Osteoblast (primary cell): ENCODE data around the gene ASF1A. TPM values are rescaled to one million over a fixed set of nuclear protein-coding genes. Genes with fewer than 3 reads are reported as not detected.

ENCODE experiments used
- DNase-seq: peaks from one replicate; pipeline ENCODE4 v3.0.0; 2011; ENCODE audit warnings: low spot score, mixed read lengths; ENCODE audit not compliant: insufficient read length; ENCODE audit errors: missing footprints
- H2AFZ ChIP-seq: 2 replicates; pipeline ENCODE4 v1.6.0; 2011; ENCODE audit warnings: mild to moderate bottlenecking, low read length
- H3K27ac ChIP-seq: 2 replicates; pipeline ENCODE4 v1.5.1; 2011; ENCODE audit warnings: mild to moderate bottlenecking, low read depth, low read length, moderate library complexity
- H3K27me3 ChIP-seq: 2 replicates; pipeline ENCODE4 v1.6.0; 2012; ENCODE audit warnings: mild to moderate bottlenecking, control low read depth, inconsistent platforms, low read length, moderate library complexity; ENCODE audit not compliant: insufficient read depth
- H3K36me3 ChIP-seq: 2 replicates; pipeline ENCODE4 v1.5.1; 2011; ENCODE audit warnings: mild to moderate bottlenecking, low read length, control low read depth, moderate library complexity; ENCODE audit not compliant: insufficient read depth
- H3K4me1 ChIP-seq: 2 replicates; pipeline ENCODE4 v1.5.1; 2011; ENCODE audit warnings: mild to moderate bottlenecking, low read length, control low read depth, moderate library complexity; ENCODE audit not compliant: insufficient read depth
- H3K4me2 ChIP-seq: 2 replicates; pipeline ENCODE4 v1.6.0; 2011; ENCODE audit warnings: mild to moderate bottlenecking, low read length; ENCODE audit not compliant: insufficient read depth
- H3K4me3 ChIP-seq: fragments of 200-600 bp; sonication (generic); 3 replicates; pipeline ENCODE4 v1.5.1; 2012; ENCODE audit warnings: mild to moderate bottlenecking, low read length, inconsistent platforms; ENCODE audit not compliant: insufficient read depth
- H3K79me2 ChIP-seq: 2 replicates; pipeline ENCODE4 v1.6.0; 2012; ENCODE audit warnings: mild to moderate bottlenecking, low read length, control low read depth, inconsistent platforms; ENCODE audit not compliant: insufficient read depth
- H3K9me3 ChIP-seq: 2 replicates; pipeline ENCODE4 v1.5.1; 2011; ENCODE audit warnings: low read depth, low read length, control low read depth
- H4K20me1 ChIP-seq: 2 replicates; pipeline ENCODE4 v1.6.0; 2012; ENCODE audit warnings: mild to moderate bottlenecking, low read length, control low read depth; ENCODE audit not compliant: insufficient read depth
- total RNA-seq: library from RNA; depleted of rRNA; stranded (reverse); fragments of >200 nt; gene quantifications from 2 replicates; pipeline ENCODE4 v1.2.3, GENCODE V29; 2012
- TF ChIP-seq, protein P1 (sequence below): IDR thresholded peaks from 2 replicates; pipeline ENCODE4 v1.5.1; 2011; ENCODE audit warnings: mild to moderate bottlenecking, low read depth, low read length, moderate library complexity; ENCODE audit errors: extremely low read depth

ASF1A gene
- total RNA-seq, 1 donor: 15.2 TPM

DNA sequence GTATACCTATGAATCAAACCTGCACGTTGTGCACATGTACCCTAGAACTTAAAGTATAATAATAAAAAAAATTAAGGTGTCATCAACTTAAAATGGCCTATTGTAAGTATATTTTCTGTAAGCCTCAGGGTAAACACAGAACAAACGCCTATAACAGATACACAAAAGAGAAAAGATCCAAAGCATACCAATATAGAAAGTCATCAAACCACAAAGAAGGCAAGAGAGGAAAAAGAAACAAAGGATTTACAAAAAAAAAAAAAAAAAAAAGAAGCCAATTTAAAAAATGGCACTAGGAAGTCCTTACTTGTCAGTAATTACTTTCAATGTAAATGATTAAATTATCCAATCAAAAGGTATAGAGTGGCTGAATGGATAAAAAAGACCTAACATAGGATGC, 24.6 kb upstream of the ASF1A start:
- Histone ChIP-seq H3K4me2 (peak overlapping the region; percentile 30), H3K27ac (peak overlapping the region; percentile 21)

DNA sequence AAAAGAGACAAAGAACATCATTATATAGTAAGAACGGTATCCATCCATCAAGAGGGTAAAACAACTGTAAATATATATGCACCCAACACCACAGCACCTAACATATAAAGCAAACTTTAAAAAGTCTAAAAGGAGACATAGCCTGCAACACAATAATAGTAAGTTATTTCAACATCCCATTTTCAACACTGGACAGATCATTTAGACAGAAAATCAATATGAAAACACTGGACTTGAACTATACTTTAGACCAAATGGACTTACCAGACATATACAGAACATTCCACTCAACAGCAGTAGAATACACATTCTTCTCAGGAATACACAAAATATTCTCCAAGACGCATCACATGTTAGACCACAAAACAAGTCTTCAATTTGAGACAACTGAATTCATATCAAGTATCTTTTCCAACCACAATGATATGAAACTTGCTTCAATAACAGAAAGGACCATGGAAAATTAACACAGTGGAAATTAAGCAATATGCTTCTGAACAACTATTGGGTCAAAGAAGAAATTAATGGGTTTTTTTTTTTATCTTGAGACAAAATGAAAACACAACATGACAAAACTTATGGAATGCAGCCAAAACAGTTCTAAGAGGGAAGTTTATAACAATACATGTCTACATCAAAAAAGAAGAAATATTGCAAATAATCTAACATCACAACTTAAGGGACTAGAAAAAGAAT, 23.9 kb upstream of the ASF1A start:
- H3K27ac ChIP-seq: peak overlapping the region; percentile 21
- H4K20me1 ChIP-seq: no peaks in the 10 kb centered on the region
- TF ChIP-seq, protein P1, sequence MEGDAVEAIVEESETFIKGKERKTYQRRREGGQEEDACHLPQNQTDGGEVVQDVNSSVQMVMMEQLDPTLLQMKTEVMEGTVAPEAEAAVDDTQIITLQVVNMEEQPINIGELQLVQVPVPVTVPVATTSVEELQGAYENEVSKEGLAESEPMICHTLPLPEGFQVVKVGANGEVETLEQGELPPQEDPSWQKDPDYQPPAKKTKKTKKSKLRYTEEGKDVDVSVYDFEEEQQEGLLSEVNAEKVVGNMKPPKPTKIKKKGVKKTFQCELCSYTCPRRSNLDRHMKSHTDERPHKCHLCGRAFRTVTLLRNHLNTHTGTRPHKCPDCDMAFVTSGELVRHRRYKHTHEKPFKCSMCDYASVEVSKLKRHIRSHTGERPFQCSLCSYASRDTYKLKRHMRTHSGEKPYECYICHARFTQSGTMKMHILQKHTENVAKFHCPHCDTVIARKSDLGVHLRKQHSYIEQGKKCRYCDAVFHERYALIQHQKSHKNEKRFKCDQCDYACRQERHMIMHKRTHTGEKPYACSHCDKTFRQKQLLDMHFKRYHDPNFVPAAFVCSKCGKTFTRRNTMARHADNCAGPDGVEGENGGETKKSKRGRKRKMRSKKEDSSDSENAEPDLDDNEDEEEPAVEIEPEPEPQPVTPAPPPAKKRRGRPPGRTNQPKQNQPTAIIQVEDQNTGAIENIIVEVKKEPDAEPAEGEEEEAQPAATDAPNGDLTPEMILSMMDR: no peak
- no peaks in the 10 kb centered on the region for H3K27me3 ChIP-seq
- H3K36me3 ChIP-seq: no peaks in the 10 kb centered on the region
- no peak for DNase-seq
- peak overlapping the region; percentile 30 for H3K4me2 ChIP-seq
- peaks cover 70% of the 10 kb centered on the region for H3K79me2 ChIP-seq
- H3K4me1 ChIP-seq: peaks cover 13% of the 10 kb centered on the region
- no peak overlapping the region for H3K4me3 ChIP-seq
- no peaks in the 10 kb centered on the region for H3K9me3 ChIP-seq
- no peak overlapping the region for H2AFZ ChIP-seq

More for the DNA sequence above, 24.6 kb upstream of the ASF1A start:
- Histone ChIP-seq H3K4me3 (no peak overlapping the region), H3K36me3 (no peaks in the 10 kb centered on the region), H3K9me3 (no peaks in the 10 kb centered on the region), H2AFZ (no peak overlapping the region), H3K4me1 (peaks cover 20% of the 10 kb centered on the region), H4K20me1 (no peaks in the 10 kb centered on the region), H3K79me2 (peaks cover 70% of the 10 kb centered on the region), H3K27me3 (no peaks in the 10 kb centered on the region)
- DNase-seq: no peak
- TF ChIP-seq, protein P1: no peak

DNA sequence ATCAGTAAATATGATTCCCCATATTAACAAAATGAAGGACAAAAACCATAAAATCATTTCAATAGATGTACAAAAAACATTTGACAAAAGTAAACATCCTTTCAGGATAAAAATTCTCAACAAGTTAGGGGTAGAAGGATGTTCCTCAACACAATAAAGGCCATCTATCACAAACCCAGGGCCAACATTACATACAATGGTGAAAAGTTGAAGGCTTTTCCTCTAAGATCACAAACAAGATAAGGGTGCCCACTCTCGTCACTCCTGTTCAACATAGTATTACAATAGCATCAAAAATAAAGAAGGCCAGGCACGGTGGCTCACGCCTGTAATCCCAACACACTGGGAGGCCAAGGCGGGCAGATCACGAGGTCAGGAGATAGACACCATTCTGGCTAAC, 22.6 kb upstream of the ASF1A start:
- no peak for DNase-seq
- Histone ChIP-seq H3K27ac (no peak overlapping the region), H3K4me2 (no peak overlapping the region), H3K36me3 (no peaks in the 10 kb centered on the region), H3K27me3 (no peaks in the 10 kb centered on the region), H3K9me3 (no peaks in the 10 kb centered on the region), H3K4me1 (peaks cover 20% of the 10 kb centered on the region), H3K4me3 (no peak overlapping the region), H2AFZ (no peak overlapping the region), H4K20me1 (no peaks in the 10 kb centered on the region), H3K79me2 (peaks cover 65% of the 10 kb centered on the region)
- TF ChIP-seq, protein P1: no peak

DNA sequence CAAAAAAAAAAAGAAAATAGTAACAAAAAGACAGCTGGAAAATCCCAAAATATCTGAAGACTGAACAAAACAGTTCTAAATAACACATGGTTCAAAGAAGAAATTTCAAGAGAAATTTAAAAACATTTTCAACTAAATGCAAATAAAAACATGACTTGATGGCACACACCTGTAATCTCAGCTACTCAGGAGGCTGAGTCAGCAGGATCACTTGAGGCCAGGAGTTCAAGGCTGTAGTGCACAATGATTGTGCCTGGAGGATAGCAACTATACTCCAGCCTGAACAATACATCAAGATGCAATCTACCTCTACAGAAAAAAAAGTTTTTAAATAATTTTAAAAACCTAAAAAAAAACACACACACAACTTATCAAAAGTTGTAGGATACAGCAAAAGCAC, 21.6 kb upstream of the ASF1A start:
- Histone ChIP-seq H3K4me1 (peaks cover 30% of the 10 kb centered on the region), H3K9me3 (no peaks in the 10 kb centered on the region), H4K20me1 (no peaks in the 10 kb centered on the region), H3K79me2 (peaks cover 57% of the 10 kb centered on the region), H2AFZ (no peak overlapping the region), H3K36me3 (no peaks in the 10 kb centered on the region), H3K27me3 (no peaks in the 10 kb centered on the region), H3K4me2 (no peak overlapping the region), H3K27ac (no peak overlapping the region), H3K4me3 (no peak overlapping the region)
- TF ChIP-seq, protein P1: no peak
- no peak for DNase-seq
